Measurements from ENCODE around the gene HINFP. TPM values are rescaled to one million over a fixed set of nuclear protein-coding genes. Genes with fewer than 3 reads are reported as not detected.
"Not testable (repeated sequence)": the region's sequence is repeated elsewhere in the genome, so short reads cannot be mapped to it uniquely, and the experiment has no call there.

The HINFP gene
- polyA plus RNA-seq, 3 donors, result 24.3 to 30.5 (median 29.3) TPM

DNA sequence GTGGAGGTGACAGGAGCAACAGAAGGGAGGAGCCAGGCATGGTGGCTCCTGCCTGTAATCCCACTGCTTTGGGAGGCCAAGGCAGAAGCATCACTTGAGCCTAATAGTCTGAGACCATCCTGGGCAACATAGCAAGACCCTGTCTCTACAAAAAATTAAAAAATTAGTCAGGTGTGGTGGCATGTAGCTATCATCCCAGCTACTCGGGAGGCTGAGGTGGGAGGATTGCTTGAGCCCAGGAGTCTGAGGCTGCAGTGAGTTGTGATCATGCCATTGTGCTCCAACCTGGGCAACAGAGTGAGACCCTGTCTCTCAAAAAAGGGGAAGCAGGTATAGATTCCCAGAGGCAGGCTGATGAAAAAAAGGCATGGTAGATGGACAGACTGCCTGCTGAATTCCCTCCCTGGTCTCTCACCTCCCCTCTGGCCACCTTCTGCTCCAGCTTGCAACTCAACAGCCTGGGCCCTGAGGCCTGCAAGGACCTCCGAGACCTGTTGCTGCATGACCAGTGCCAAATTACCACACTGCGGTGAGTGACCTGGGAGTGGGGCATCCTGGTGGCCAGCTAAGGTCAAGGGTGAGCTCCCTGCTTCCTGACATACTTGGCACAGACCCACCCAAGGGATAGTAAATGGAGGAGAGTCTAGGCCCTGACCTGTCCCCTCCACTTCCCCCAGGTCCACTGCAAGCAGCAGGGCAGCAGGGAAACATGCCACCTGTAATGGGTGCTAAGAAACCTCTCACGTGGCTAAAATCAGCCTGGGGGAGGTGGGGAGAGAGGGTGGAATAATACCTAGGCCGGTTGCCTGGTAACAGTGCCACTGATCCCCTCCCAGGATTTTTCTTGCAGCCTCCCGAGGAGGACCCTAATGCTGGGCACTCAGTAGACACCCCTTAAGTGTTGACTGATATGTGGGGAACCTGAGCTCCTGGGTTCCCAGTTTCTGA, 59.6 kb downstream of the HINFP start:
- DNase-seq (ENCODE audit: low read depth in 3 of 3, low spot score in 2 of 3), result no peak

DNA sequence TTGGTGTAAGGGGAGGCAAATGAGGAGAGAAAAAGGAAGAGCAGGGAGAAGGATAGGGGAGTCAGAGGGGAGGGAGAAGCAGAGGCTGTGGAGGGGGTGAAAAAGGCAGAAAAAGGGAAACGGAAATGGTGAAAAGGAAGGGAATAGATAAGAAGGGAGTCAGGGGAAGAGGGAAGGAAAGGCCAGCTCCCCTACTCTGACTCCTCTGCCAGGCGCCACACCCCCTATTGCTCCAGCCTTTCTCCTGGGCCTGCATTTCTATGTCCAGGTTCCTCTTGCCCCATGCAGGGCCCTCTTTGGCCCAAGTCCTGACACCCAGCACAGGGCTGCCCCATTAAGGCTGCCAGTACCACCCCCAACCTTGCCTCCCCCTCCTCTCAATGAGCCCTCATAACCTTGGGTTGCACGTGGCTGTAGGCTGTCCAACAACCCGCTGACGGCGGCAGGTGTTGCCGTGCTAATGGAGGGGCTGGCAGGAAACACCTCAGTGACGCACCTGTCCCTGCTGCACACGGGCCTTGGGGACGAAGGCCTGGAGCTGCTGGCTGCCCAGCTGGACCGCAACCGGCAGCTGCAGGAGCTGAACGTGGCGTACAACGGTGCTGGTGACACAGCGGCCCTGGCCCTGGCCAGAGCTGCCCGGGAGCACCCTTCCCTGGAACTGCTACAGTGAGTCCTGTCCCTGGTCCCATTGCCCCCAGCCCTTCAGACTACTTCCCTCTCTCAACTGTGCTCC, 60.5 kb downstream of the HINFP start:
- no peak for DNase-seq (ENCODE audit: low read depth in 3 of 3, low spot score in 2 of 3)

DNA sequence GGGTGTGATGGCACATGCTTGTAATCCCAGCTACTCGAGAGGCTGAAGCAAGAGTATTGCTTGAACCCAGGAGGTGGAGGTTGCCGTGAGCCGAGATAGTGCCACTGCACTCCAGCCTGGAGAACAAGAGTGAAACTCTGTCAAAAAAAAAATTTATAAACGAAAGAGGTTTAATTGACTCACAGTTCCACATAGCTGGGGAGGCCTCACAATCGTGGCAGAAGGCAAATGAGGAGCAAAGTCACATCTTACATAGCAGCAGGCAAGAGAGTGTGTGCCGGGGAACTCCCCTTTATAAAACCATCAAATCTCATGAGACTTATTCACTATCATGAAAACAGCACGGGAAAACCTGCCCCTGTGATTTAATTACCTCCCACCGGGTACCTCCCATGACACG, 63.0 kb downstream of the HINFP start:
- not testable (repeated sequence) for DNase-seq (ENCODE audit: low read depth in 3 of 3, low spot score in 2 of 3)

Other genes with a start within 250 kb of the HINFP start
- not detected for gene CXCR5, start 237.7 kb upstream of the HINFP start, polyA plus RNA-seq (ENCODE audit: insufficient read length in 3 of 3)
- gene BCL9L, start 195.7 kb upstream of the HINFP start, polyA plus RNA-seq (ENCODE audit: insufficient read length in 3 of 3), result 10 to 100 TPM; 21.3 to 23.4 (median 23.0) TPM
- gene UPK2, start 165.3 kb upstream of the HINFP start, polyA plus RNA-seq (ENCODE audit: insufficient read length in 3 of 3), result 10 to 100 TPM in 1 of 3 donors, 1 to 10 TPM in 1, under 1 TPM in 1; 0.22 to 16.8 (median 7.0) TPM
- not detected for gene FOXR1, start 149.8 kb upstream of the HINFP start, polyA plus RNA-seq (ENCODE audit: insufficient read length in 3 of 3)
- gene CENATAC, start 123.4 kb upstream of the HINFP start, polyA plus RNA-seq (ENCODE audit: insufficient read length in 3 of 3), result 10 to 100 TPM; 16.1 to 17.8 (median 17.1) TPM
- 1,000 to 10,000 TPM; 1,153 to 1,249 (median 1,180) TPM for gene RPS25, start 103.2 kb upstream of the HINFP start, polyA plus RNA-seq (ENCODE audit: insufficient read length in 3 of 3)
- 100 to 1,000 TPM in 2 of 3 donors, 10 to 100 TPM in 1; 92.9 to 142 (median 100) TPM for gene TRAPPC4, start 102.8 kb upstream of the HINFP start, polyA plus RNA-seq (ENCODE audit: insufficient read length in 3 of 3)
- 100 to 1,000 TPM in 1 of 3 donors, 10 to 100 TPM in 2; 81.1 to 115 (median 99.9) TPM for gene SLC37A4, start 90.7 kb upstream of the HINFP start, polyA plus RNA-seq (ENCODE audit: insufficient read length in 3 of 3)
- 100 to 1,000 TPM; 110 to 129 (median 127) TPM for gene HYOU1, start 64.4 kb upstream of the HINFP start, polyA plus RNA-seq (ENCODE audit: insufficient read length in 3 of 3)
- 10 to 100 TPM; 52.2 to 59.8 (median 54.6) TPM for gene VPS11, start 53.8 kb upstream of the HINFP start, polyA plus RNA-seq (ENCODE audit: insufficient read length in 3 of 3)
- 10 to 100 TPM; 24.5 to 29.5 (median 26.8) TPM for gene HMBS, start 36.7 kb upstream of the HINFP start, polyA plus RNA-seq (ENCODE audit: insufficient read length in 3 of 3)
- gene DPAGT1, start 19.7 kb upstream of the HINFP start, polyA plus RNA-seq (ENCODE audit: insufficient read length in 3 of 3), result 10 to 100 TPM; 55.7 to 62.6 (median 56.9) TPM
- 10 to 100 TPM in 1 of 3 donors, 1 to 10 TPM in 2; 9.3 to 12.0 (median 9.5) TPM for gene C2CD2L, start 14.2 kb upstream of the HINFP start, polyA plus RNA-seq (ENCODE audit: insufficient read length in 3 of 3)
- under 1 TPM; 0.74 to 0.79 (median 0.74) TPM for gene ABCG4, start 27.5 kb downstream of the HINFP start, polyA plus RNA-seq (ENCODE audit: insufficient read length in 3 of 3)
- 10 to 100 TPM in 2 of 3 donors, 1 to 10 TPM in 1; 9.7 to 11.3 (median 10.3) TPM for gene NLRX1, start 47.1 kb downstream of the HINFP start, polyA plus RNA-seq (ENCODE audit: insufficient read length in 3 of 3)
- 10 to 100 TPM; 11.7 to 15.4 (median 12.0) TPM for gene NHERF4, start 63.9 kb downstream of the HINFP start, polyA plus RNA-seq (ENCODE audit: insufficient read length in 3 of 3)
- gene CBL, start 84.8 kb downstream of the HINFP start, polyA plus RNA-seq (ENCODE audit: insufficient read length in 3 of 3), result 10 to 100 TPM; 19.5 to 19.8 (median 19.7) TPM
- 10 to 100 TPM; 48.5 to 51.9 (median 51.6) TPM for gene MCAM, start 195.6 kb downstream of the HINFP start, polyA plus RNA-seq (ENCODE audit: insufficient read length in 3 of 3)
- 10 to 100 TPM; 28.4 to 32.3 (median 28.8) TPM for gene RNF26, start 212.9 kb downstream of the HINFP start, polyA plus RNA-seq (ENCODE audit: insufficient read length in 3 of 3)
- 10 to 100 TPM; 22.5 to 25.9 (median 25.0) TPM for gene C1QTNF5, start 219.3 kb downstream of the HINFP start, polyA plus RNA-seq (ENCODE audit: insufficient read length in 3 of 3)
- gene MFRP, start 225.1 kb downstream of the HINFP start, polyA plus RNA-seq (ENCODE audit: insufficient read length in 3 of 3), result not detected

Measured in right renal cortex interstitium (tissue), 3 donors.